Keratinocyte (primary cell): ENCODE results near the gene CNDP2. TPM values are rescaled to one million over a fixed set of nuclear protein-coding genes. Genes with fewer than 3 reads are reported as not detected.

Experiments used
- DNase-seq: peaks from one replicate; pipeline ENCODE4 v3.0.0-alpha.2; 2011; ENCODE audit warnings: low read depth, missing footprints, low spot score
- FAIRE-seq: peaks from 2 replicates; lab custom pipeline; 2011; peaks lifted over from hg19 to GRCh38; lab: Jason Lieb, UNC
- H2AFZ ChIP-seq: 2 replicates; pipeline ENCODE4 v1.6.0; 2012; ENCODE audit warnings: low read length, control low read depth, inconsistent platforms; ENCODE audit not compliant: control insufficient read depth
- H3K27ac ChIP-seq: 2 replicates; pipeline ENCODE4 v1.5.1; 2011; ENCODE audit warnings: low read length; ENCODE audit not compliant: control insufficient read depth, insufficient read depth
- H3K27me3 ChIP-seq: 3 replicates; pipeline ENCODE4 v1.6.0; 2011; ENCODE audit warnings: low read length; ENCODE audit not compliant: control insufficient read depth, insufficient read depth; ENCODE audit errors: extremely low read depth
- H3K36me3 ChIP-seq, 2 experiments: 2 replicates in 1 of 2; 3 replicates in 1 of 2; pipeline ENCODE4 v1.5.1; 2011; ENCODE audit warnings: low read length in 2 of 2, mild to moderate bottlenecking in 1 of 2; ENCODE audit not compliant: control insufficient read depth in 2 of 2, insufficient read depth in 2 of 2; ENCODE audit errors: extremely low read depth in 1 of 2
- H3K4me1 ChIP-seq: 3 replicates; pipeline ENCODE4 v1.5.1; 2011; ENCODE audit warnings: low read length; ENCODE audit not compliant: control insufficient read depth, insufficient read depth; ENCODE audit errors: extremely low read depth
- H3K4me2 ChIP-seq: 3 replicates; pipeline ENCODE4 v1.6.0; 2011; ENCODE audit warnings: low read depth, low read length; ENCODE audit not compliant: control insufficient read depth, insufficient read depth; ENCODE audit errors: extremely low read depth
- H3K4me3 ChIP-seq, 3 experiments: fragments of 200-600 bp in 1 of 3; sonication (generic) in 1 of 3; 2 replicates in 2 of 3; 3 replicates in 1 of 3; pipeline ENCODE4 v1.5.1; 2011 to 2016; ENCODE audit warnings: low read length in 3 of 3, mild to moderate bottlenecking in 3 of 3, control low read depth in 2 of 3, inconsistent platforms in 1 of 3, low read depth in 1 of 3, mixed read lengths in 1 of 3, mixed run types in 1 of 3, moderate library complexity in 1 of 3; ENCODE audit not compliant: control insufficient read depth in 2 of 3, insufficient read depth in 2 of 3; ENCODE audit errors: extremely low read depth in 1 of 3
- H3K79me2 ChIP-seq: 2 replicates; pipeline ENCODE4 v1.6.0; 2012; ENCODE audit warnings: low read length; ENCODE audit not compliant: control insufficient read depth, insufficient read depth
- H3K9ac ChIP-seq: 3 replicates; pipeline ENCODE4 v1.6.0; 2011; ENCODE audit warnings: low read length; ENCODE audit not compliant: control insufficient read depth, insufficient read depth; ENCODE audit errors: extremely low read depth
- H3K9me1 ChIP-seq: 3 replicates; pipeline ENCODE4 v1.6.0; 2011; ENCODE audit warnings: low read length; ENCODE audit not compliant: control insufficient read depth, insufficient read depth; ENCODE audit errors: extremely low read depth
- H3K9me3 ChIP-seq: 2 replicates; pipeline ENCODE4 v1.5.1; 2012; ENCODE audit warnings: low read depth, low read length; ENCODE audit not compliant: control insufficient read depth
- H4K20me1 ChIP-seq: 3 replicates; pipeline ENCODE4 v1.6.0; 2011; ENCODE audit warnings: low read length; ENCODE audit not compliant: control insufficient read depth, insufficient read depth; ENCODE audit errors: extremely low read depth
- EZH2 ChIP-seq: IDR thresholded peaks from one replicate; pipeline ENCODE4 v1.6.1; 2012; ENCODE audit warnings: inconsistent platforms, mild to moderate bottlenecking, low read length, moderate library complexity
- dilution Hi-C: fragments of 300-500 bp; cut with MboI; formaldehyde crosslinking; loops from one replicate; pipeline ENCODE4 v1.7.0; 2020; ENCODE audit warnings: low sequenced_read_pairs; ENCODE audit not compliant: extremely low pct_ligation_motif_present
- polyA plus RNA-seq, 5 experiments: library from polyadenylated mRNA; depleted of rRNA in 3 of 5; stranded (reverse) in 3 of 5; stranded (forward) in 1 of 5; unstranded in 1 of 5; fragments of >200 nt; gene quantifications; 1 replicate in 1 of 5; 2 replicates in 3 of 5; 3 replicates in 1 of 5; pipeline versions ENCODE4 v1.2.1 to v1.2.3, GENCODE V29; 2011 to 2012; ENCODE audit warnings: missing spikeins in 2 of 5, low read depth in 1 of 5, low replicate concordance in 1 of 5
- TF ChIP-seq, protein P1 (sequence below), 3 experiments: IDR thresholded peaks in 1 of 3; conservative IDR thresholded peaks in 1 of 3; optimal IDR thresholded peaks in 1 of 3; 2 replicates in 2 of 3; 3 replicates in 1 of 3; pipeline versions ENCODE3 to v1.5.1; 2011; ENCODE audit warnings: low read length in 3 of 3, mild to moderate bottlenecking in 3 of 3, moderate library complexity in 2 of 3, control low read depth in 1 of 3, inconsistent platforms in 1 of 3; ENCODE audit not compliant: insufficient read depth in 2 of 3; ENCODE audit errors: extremely low read depth in 1 of 3

The CNDP2 gene
- polyA plus RNA-seq, 1 donor (not counting 4 experiments of a cell fraction or from before 2014, with no cell fraction given): 126 TPM

DNA sequence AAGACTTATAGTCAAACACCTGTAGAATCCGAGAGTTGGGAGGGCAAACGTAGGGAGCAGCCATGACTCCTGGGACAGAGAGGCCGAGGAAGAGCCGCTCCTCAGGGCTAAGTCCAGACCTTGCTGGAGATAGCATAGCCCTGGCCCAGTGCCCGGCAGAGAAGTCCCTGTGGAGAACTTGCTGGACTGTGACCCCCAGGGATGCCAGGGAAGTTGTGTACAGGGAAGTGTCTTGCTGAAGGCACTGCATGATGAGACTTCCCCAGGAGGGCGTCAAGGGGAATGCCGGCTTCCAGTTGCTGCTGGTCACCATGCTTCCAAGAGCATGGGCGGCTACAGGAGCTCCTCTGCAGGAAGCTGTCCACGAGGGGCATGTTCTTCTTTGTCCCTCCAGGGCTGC lies 29.6 kb downstream of the CNDP2 start:
- no peaks in the 10 kb centered on the region for H3K4me1 ChIP-seq
- DNase-seq: no peak
- no peaks in the 10 kb centered on the region for H3K9me1 ChIP-seq
- no peak overlapping the region for H2AFZ ChIP-seq
- no peak overlapping the region for H3K4me3 ChIP-seq
- peaks cover 3% of the 10 kb centered on the region for H3K27me3 ChIP-seq
- dilution Hi-C loops: no loop called here
- no peak overlapping the region for H3K9ac ChIP-seq
- no peaks in the 10 kb centered on the region for H3K9me3 ChIP-seq
- no peak overlapping the region for H3K4me2 ChIP-seq
- no peaks in the 10 kb centered on the region for H3K79me2 ChIP-seq
- H4K20me1 ChIP-seq: no peaks in the 10 kb centered on the region
- no peaks in the 10 kb centered on the region for H3K36me3 ChIP-seq
- no peak for FAIRE-seq
- H3K27ac ChIP-seq: no peak overlapping the region
- TF ChIP-seq, protein P1, sequence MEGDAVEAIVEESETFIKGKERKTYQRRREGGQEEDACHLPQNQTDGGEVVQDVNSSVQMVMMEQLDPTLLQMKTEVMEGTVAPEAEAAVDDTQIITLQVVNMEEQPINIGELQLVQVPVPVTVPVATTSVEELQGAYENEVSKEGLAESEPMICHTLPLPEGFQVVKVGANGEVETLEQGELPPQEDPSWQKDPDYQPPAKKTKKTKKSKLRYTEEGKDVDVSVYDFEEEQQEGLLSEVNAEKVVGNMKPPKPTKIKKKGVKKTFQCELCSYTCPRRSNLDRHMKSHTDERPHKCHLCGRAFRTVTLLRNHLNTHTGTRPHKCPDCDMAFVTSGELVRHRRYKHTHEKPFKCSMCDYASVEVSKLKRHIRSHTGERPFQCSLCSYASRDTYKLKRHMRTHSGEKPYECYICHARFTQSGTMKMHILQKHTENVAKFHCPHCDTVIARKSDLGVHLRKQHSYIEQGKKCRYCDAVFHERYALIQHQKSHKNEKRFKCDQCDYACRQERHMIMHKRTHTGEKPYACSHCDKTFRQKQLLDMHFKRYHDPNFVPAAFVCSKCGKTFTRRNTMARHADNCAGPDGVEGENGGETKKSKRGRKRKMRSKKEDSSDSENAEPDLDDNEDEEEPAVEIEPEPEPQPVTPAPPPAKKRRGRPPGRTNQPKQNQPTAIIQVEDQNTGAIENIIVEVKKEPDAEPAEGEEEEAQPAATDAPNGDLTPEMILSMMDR (optimal IDR thresholded peaks at IDR 0.05 in 1 of 3, IDR thresholded peaks at IDR 0.05 in 1 of 3, conservative IDR thresholded peaks at IDR 0.05 in 1 of 3; ENCODE audit: extremely low read depth in 1 of 3, insufficient read depth in 2 of 3, low read length in 3 of 3): no peak
- no peak for TF ChIP-seq EZH2

DNA sequence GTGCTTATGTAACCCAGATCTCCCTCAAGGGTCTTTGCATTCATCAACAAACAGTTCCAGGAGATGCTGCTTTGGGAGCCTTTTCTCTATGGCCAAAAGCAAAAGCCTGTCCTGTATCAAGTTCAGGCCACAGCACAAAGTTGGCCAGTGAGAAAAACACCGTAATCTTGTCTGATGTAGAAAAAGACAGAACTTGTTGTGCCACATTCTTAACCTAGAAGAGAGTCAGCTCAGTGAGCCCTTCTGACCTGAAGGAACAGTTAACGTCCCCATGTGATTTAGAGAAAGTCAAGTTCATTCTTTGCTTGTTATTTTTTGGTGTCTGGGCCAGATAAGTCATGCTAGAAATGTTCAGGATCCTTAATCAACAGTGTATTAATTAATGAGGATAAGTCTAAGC lies 30.3 kb downstream of the CNDP2 start:
- no peak for DNase-seq
- no peak overlapping the region for H3K4me2 ChIP-seq

More for the DNA sequence above, 30.3 kb downstream of the CNDP2 start:
- no peak overlapping the region for H3K4me3 ChIP-seq
- no peaks in the 10 kb centered on the region for H3K9me3 ChIP-seq
- FAIRE-seq: no peak
- H3K9me1 ChIP-seq: no peaks in the 10 kb centered on the region
- H3K27me3 ChIP-seq: peaks cover 3% of the 10 kb centered on the region
- no peaks in the 10 kb centered on the region for H3K79me2 ChIP-seq
- TF ChIP-seq EZH2: no peak
- TF ChIP-seq, protein P1 (optimal IDR thresholded peaks at IDR 0.05 in 1 of 3, IDR thresholded peaks at IDR 0.05 in 1 of 3, conservative IDR thresholded peaks at IDR 0.05 in 1 of 3; ENCODE audit: extremely low read depth in 1 of 3, insufficient read depth in 2 of 3, low read length in 3 of 3): no peak
- H3K4me1 ChIP-seq: no peaks in the 10 kb centered on the region
- no peak overlapping the region for H3K27ac ChIP-seq
- H3K36me3 ChIP-seq: no peaks in the 10 kb centered on the region
- dilution Hi-C loops: no loop called here
- H2AFZ ChIP-seq: no peak overlapping the region
- no peak overlapping the region for H3K9ac ChIP-seq
- no peaks in the 10 kb centered on the region for H4K20me1 ChIP-seq
